ENCODE results near the gene HOXA9.

DNA sequence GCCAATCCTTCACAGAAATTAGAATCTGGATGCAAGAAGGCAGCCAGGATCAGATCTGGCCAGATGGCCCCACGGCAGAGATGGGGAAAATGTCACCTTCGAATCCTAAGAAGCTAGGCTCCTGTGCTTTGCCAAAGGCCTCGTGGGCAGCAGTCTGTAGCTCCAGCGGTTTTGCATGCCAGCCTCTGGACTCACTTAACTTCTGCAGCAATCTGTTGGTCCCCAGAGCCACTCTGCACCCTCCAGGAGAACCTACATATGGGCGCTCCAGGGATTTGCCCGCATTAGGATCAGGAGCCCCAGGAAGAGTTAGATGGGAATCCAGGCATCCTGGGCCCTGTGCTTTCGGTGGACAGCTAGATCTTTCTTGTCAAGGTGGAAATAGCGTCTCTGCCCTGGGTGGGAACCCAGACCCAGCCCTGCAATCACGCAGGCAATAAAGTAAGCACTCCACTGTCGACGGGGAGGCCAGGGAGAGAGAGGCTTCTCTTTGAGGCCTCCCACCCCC, 44.6 kb upstream of the HOXA9 start:
- no peak for TF ChIP-seq POLR2A (IDR thresholded peaks at IDR 0.05; ENCODE audit: extremely low read depth, insufficient read length)
- no peak for TF ChIP-seq MYC (IDR thresholded peaks at IDR 0.05; ENCODE audit: low read depth, low read length)

Data from NB4 (cell line).